Lung (tissue), 12 donors: ENCODE measurements around the gene RABGAP1L. TPM values are rescaled to one million over a fixed set of nuclear protein-coding genes. Genes with fewer than 3 reads are reported as not detected.

ENCODE experiments used
- ATAC-seq: fragments of 200-7000 bp; cut with Tn5 transposase; one replicate; pipeline ENCODE4 v1.9.1; 2020; ENCODE audit warnings: moderate number of reproducible peaks; ENCODE audit not compliant: insufficient read depth, low FRiP score
- DNase-seq, 3 donors: peaks; one replicate each; pipeline ENCODE4 v3.0.0-alpha.2; 2013 to 2017
- H3K27ac ChIP-seq, 2 donors: one replicate each; pipeline ENCODE4 v1.5.1; 2013; ENCODE audit warnings: mild to moderate bottlenecking in 2 of 2, moderate library complexity in 2 of 2, control low read depth in 1 of 2, inconsistent platforms in 1 of 2, low read depth in 1 of 2, low read length in 1 of 2
- H3K27me3 ChIP-seq, 3 donors: one replicate each; pipeline ENCODE4 v1.5.1; 2013; ENCODE audit warnings: low read length in 2 of 3; ENCODE audit not compliant: control insufficient read depth in 3 of 3, insufficient read depth in 3 of 3
- H3K36me3 ChIP-seq, 4 donors: one replicate each; pipeline ENCODE4 v1.5.1; 2013; ENCODE audit warnings: low read length in 4 of 4, mild to moderate bottlenecking in 1 of 4, moderate library complexity in 1 of 4; ENCODE audit not compliant: control insufficient read depth in 4 of 4, insufficient read depth in 4 of 4
- H3K4me1 ChIP-seq, 5 donors: one replicate each; pipeline ENCODE4 v1.5.1; 2013; ENCODE audit warnings: low read length in 5 of 5, mild to moderate bottlenecking in 2 of 5, moderate library complexity in 1 of 5; ENCODE audit not compliant: control insufficient read depth in 5 of 5, insufficient read depth in 5 of 5
- H3K4me3 ChIP-seq: one replicate; pipeline ENCODE4 v1.5.1; 2013; ENCODE audit warnings: mild to moderate bottlenecking, control low read depth, moderate library complexity
- H3K9ac ChIP-seq, 2 donors: one replicate each; pipeline ENCODE4 v1.5.1; 2013; ENCODE audit warnings: low read length in 2 of 2, control low read depth in 1 of 2; ENCODE audit not compliant: insufficient read depth in 1 of 2
- H3K9me3 ChIP-seq, 4 donors: one replicate each; pipeline ENCODE4 v1.5.1; 2013; ENCODE audit warnings: low read length in 3 of 4, mild to moderate bottlenecking in 1 of 4, moderate library complexity in 1 of 4; ENCODE audit not compliant: control insufficient read depth in 4 of 4, insufficient read depth in 3 of 4
- WGBS, 2 donors: extraction: QIAGEN DNeasy Blood & Tissue Kit; methylation state at CpG; one replicate each; pipeline ENCODE4 v1.1.7; 2013; 5-methylcytosine and 5-hydroxymethylcytosine counted together
- polyA plus RNA-seq, 2 donors: library from polyadenylated mRNA; stranded (reverse); fragments of 200-250 nt; gene quantifications; one replicate each; pipeline ENCODE4 v1.2.1, GENCODE V29; 2013
- total RNA-seq, 2 donors: library from RNA; depleted of rRNA in 1 of 2; stranded (reverse); fragments of >200 nt in 1 of 2; gene quantifications; one replicate each; pipeline ENCODE4 v1.2.1, GENCODE V29; 2014 to 2021
- TF ChIP-seq, protein P1 (sequence below): IDR thresholded peaks from 2 replicates; pipeline ENCODE4 v1.5.1; 2012; ENCODE audit warnings: mild to moderate bottlenecking; ENCODE audit errors: control extremely low read depth, extremely low read depth
- donor health status: control.
- donor health status: control.
- donor health status: Bipolar disorder and iron deficiency.
- donor health status: healthy.
- donor health status: DM: yes; HTN: yes; CAD: no.

RABGAP1L gene
- total and polyA plus RNA-seq, 4 donors: 16.0 to 123 (median 44.5) TPM

DNA sequence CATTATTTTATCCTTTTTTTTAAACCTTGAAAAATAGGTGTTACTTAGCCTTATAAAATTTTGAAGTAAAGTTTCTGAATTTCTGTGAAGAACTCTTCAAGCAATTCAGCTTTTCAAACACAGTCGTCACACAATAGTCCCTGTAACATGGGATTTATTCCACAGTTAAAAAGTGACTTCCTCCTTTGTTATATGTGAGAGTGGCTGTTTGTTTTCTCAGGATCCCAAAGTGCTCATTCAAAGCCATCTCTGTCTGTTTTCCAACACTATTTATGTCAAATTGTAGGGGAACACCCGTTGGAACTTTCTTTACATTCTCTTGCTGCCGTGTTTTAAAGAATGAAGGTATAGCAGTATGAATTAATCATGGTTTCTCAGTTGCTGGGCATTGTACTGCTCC is 207.6 kb downstream of the RABGAP1L start:
- no peaks in the 10 kb centered on the region for H3K4me1 ChIP-seq
- DNase-seq: no peak
- no peak for ATAC-seq
- WGBS, 2 donors: 76 to 78% methylated on average over 3 of the region's 3 CpGs
- H3K27ac ChIP-seq: no peak overlapping the region
- no peak overlapping the region for H3K4me3 ChIP-seq
- no peaks in the 10 kb centered on the region for H3K36me3 ChIP-seq
- H3K9ac ChIP-seq: no peak overlapping the region
- no peaks in the 10 kb centered on the region for H3K9me3 ChIP-seq
- H3K27me3 ChIP-seq: no peaks in the 10 kb centered on the region
- TF ChIP-seq, protein P1, sequence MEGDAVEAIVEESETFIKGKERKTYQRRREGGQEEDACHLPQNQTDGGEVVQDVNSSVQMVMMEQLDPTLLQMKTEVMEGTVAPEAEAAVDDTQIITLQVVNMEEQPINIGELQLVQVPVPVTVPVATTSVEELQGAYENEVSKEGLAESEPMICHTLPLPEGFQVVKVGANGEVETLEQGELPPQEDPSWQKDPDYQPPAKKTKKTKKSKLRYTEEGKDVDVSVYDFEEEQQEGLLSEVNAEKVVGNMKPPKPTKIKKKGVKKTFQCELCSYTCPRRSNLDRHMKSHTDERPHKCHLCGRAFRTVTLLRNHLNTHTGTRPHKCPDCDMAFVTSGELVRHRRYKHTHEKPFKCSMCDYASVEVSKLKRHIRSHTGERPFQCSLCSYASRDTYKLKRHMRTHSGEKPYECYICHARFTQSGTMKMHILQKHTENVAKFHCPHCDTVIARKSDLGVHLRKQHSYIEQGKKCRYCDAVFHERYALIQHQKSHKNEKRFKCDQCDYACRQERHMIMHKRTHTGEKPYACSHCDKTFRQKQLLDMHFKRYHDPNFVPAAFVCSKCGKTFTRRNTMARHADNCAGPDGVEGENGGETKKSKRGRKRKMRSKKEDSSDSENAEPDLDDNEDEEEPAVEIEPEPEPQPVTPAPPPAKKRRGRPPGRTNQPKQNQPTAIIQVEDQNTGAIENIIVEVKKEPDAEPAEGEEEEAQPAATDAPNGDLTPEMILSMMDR: no peak

DNA sequence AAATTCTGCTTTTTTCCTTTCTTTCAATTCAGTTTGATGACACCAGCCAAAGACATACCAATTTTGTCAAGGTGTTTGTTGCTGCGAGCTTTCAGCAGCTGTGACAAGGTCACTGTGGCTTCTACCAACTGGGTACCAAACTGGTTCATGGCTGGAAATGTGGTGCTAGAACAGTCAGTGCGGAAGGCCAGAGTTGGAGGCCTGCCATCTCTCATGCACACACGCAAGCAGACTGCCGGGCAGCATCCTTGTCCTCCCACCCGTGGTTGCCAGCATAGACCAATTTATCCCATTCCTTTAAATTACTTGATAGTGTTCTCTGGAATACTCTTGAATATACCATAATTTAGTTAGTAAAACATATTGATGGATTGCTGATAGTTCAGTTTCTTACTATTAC is 208.6 kb downstream of the RABGAP1L start:
- TF ChIP-seq, protein P1: no peak
- ATAC-seq: no peak

DNA sequence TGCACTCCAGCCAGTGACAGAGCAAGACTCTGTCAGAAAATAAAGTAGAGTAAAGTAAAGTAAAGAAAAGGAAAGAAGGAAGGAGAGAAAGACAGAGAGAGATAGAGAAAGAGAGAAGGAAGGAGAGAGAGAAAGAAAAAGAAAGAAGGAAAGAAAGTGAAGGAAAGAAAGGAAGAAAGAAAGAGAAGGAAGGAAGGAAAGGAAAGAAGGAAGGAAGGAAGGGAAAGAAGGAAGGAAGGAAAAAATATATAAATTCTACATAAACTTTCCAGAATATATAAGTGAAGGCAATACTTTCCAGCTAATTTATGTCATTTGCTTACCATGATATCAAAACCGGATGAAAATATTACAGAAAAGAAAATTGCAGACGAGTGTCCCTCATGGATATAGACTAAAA is 216.7 kb downstream of the RABGAP1L start:
- H3K9me3 ChIP-seq: no peaks in the 10 kb centered on the region
- no peak overlapping the region for H3K27ac ChIP-seq
- no peaks in the 10 kb centered on the region for H3K4me1 ChIP-seq
- H3K9ac ChIP-seq: no peak overlapping the region
- WGBS, 2 donors: 95 to 97% methylated on average over 2 of the region's 2 CpGs
- H3K27me3 ChIP-seq: no peaks in the 10 kb centered on the region
- no peak for ATAC-seq
- no peaks in the 10 kb centered on the region for H3K36me3 ChIP-seq
- no peak overlapping the region for H3K4me3 ChIP-seq
- TF ChIP-seq, protein P1: no peak
- no peak for DNase-seq

More for the DNA sequence above, 208.6 kb downstream of the RABGAP1L start:
- Histone ChIP-seq H3K4me1 (no peaks in the 10 kb centered on the region), H3K27me3 (no peaks in the 10 kb centered on the region), H3K36me3 (no peaks in the 10 kb centered on the region), H3K4me3 (no peak overlapping the region), H3K9me3 (no peaks in the 10 kb centered on the region), H3K9ac (no peak overlapping the region), H3K27ac (no peak overlapping the region)
- WGBS, 2 donors: 97 to 98% methylated on average over 5 of the region's 5 CpGs
- no peak for DNase-seq

DNA sequence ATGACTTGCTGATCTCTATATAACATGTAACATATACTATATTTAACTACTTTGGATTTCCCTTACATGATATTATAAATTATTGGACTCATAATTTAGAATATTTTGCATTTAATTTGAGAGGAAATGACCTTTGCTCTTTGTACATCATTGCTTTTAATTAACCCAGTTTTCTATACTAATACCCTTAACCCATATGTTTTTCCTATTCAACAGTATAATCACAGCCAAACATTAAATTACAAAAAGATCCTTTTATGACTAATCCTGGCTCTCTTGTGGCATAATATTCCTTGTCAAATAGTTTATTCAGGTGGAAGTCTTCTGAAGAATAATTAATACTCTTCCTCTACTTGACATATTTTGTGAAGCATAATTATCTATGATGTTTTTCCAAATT is 232.4 kb downstream of the RABGAP1L start:
- H3K9me3 ChIP-seq: peaks cover 0 to 3% (median 0%) of the 10 kb centered on the region in 4 donors
- DNase-seq (no peak), ATAC-seq (no peak)
- no peaks in the 10 kb centered on the region for H3K36me3 ChIP-seq
- H3K4me1 ChIP-seq: no peaks in the 10 kb centered on the region
- H3K9ac ChIP-seq: no peak overlapping the region
- H3K27me3 ChIP-seq: no peaks in the 10 kb centered on the region
- TF ChIP-seq, protein P1: no peak
- H3K27ac ChIP-seq: no peak overlapping the region
- no peak overlapping the region for H3K4me3 ChIP-seq
